Activated CD8-positive, alpha-beta memory T cell treated with anti-CD3 and anti-CD28 coated beads for 1 hour (primary cell): ENCODE data around the gene RNU1-3.
"Not testable (repeated sequence)": the region's sequence is repeated elsewhere in the genome, so short reads cannot be mapped to it uniquely, and the experiment has no call there.

Source experiments
- DNase-seq, 2 donors: peaks; one replicate each; pipeline ENCODE4 v3.0.0-alpha.2; 2020; ENCODE audit warnings: low read depth in 1 of 2; ENCODE audit errors: extremely low read depth in 1 of 2

Gene RNU1-3

GRCh38 chr1:16639091-16640031 lies 27.4 kb downstream of the RNU1-3 start:
- DNase-seq, result not testable (repeated sequence)

DNA sequence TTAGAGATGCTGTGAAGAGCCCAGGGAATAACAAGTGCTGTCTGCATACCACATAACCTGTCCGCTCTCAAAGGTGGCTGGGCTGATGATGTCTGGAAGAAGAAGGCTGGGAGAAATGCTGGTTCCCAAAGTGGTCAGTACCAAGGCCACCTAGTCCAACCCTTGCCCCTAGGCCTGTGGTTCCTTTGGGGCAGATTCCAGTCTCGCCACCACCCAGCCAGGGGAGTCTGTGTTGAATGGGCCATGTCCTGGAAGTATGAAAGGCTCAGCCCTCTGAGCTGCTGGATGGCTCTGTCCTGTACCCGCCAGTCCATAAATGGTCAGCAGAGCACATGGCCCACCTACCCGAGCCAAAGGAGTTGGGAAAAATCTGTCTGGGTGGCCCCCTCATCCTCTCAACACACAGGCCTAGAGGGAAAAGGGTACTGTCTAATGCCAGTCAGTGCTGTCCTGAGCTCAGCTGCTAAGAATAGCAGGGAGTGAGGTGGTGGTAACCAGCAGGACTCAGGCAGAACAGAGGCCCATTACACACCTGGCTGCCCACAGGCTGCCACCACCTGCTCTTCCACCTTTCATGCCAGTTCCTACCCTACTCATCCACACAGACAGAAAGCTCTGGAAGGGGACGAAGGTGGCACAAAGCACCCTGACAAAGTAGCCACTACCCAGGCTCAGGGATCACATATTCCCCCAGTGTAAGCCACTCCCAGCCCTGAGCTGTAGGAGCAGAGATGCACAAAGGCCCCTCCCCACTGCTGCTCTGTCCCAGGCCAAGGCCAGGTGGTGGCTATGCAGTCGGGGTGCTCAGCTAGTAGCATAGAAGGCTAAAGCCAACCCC lies 28.6 kb downstream of the RNU1-3 start:
- not testable (repeated sequence) for DNase-seq

GRCh38 chr1:16636551-16637195 lies 30.1 kb downstream of the RNU1-3 start:
- DNase-seq, result not testable (repeated sequence)

DNA sequence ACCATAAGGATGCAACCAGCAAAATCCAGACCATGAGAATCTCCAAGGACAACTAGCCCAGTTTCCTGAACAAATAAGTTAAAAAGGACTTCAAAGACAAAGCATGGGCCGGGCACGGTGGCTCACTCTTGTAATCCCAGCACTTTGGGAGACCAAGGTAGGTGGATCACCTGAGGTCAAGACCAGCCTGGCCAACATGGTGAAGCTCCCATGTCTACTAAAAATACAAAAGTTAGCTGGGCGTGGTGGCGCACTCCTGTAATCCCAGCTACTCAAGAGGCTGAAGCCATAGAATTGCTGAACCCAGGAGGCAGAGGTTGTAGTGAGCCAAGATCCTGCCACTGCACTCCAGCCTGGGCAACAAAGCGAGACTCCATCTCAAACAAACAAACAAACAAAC lies 30.8 kb downstream of the RNU1-3 start:
- not testable (repeated sequence) for DNase-seq

- DNase-seq, result not testable (repeated sequence)
Measured at GRCh38 chr1:16633540-16634282, 33.0 kb downstream of the RNU1-3 start.

DNA sequence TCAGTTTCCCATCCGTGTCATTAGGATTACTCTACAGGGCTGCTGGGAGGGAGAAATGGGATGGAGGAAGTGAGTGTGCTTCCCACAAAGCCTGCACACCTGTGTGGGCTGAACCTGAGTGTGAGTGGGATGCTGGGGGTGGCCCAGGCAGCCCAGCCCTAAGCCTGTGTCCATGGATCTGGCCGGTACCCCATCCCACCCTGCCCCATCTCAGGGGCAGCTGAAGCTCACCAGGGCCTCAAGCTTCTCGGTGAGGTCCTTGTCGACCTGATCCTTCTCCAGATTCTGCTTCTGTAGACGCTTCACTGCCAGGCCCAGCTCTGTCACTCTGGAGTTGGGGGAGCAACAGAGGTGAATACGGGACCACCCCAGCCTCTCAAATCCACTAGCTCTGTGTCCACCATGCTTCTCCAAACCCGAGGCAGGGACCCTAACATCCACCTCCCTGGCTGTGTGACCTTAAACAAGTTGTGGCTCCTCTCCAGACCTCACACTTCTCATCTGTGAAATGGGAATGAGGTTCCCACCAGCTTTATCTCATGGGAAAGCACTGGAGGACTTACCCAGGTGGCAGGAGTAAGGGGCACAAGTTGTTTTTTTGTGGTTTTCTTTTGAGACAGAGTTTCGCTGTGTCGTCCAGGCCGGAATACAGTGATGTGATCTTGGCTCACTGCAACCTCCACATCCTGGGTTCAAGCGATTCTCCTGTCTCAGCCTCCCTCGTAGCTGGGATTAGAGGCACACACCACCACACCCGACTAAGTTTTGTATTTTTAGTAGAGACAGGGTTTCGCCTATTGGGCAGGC lies 34.5 kb downstream of the RNU1-3 start:
- DNase-seq, result not testable (repeated sequence)

- no peak for DNase-seq
Measured at GRCh38 chr1:16631248-16632043, 35.3 kb downstream of the RNU1-3 start.

- DNase-seq, result no peak
Measured at GRCh38 chr1:16630661-16631247, 36.0 kb downstream of the RNU1-3 start.

DNA sequence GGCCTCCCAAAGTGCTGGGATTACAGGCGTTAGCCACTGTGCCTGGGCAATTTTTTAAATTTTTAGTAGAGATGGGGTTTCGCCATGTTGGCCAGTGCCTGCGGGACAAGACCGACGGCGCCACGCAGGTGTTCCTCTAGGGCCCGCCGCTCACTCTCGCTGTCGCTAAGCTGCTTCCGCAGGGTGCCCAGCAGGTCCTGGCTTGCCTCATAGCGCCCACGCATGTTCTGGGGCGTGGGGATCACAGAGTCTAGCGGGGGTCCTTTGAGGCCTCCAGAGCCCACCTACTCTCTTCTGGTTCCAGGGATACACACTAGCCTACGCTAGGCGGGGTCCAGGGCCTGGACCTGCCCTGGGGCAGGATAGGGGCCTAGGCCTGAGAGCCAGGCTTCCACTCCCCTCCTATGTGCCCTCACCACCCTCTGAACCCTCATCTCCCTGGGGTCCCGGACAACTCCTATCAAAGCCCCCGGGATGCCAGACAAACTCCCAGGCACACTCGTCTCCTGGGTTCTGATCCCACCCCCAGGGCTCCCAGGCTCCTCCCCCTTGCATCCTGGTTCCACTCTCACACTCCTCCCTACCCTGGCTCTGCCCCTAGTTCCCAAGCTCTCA lies 36.7 kb downstream of the RNU1-3 start:
- not testable (repeated sequence) for DNase-seq

DNA sequence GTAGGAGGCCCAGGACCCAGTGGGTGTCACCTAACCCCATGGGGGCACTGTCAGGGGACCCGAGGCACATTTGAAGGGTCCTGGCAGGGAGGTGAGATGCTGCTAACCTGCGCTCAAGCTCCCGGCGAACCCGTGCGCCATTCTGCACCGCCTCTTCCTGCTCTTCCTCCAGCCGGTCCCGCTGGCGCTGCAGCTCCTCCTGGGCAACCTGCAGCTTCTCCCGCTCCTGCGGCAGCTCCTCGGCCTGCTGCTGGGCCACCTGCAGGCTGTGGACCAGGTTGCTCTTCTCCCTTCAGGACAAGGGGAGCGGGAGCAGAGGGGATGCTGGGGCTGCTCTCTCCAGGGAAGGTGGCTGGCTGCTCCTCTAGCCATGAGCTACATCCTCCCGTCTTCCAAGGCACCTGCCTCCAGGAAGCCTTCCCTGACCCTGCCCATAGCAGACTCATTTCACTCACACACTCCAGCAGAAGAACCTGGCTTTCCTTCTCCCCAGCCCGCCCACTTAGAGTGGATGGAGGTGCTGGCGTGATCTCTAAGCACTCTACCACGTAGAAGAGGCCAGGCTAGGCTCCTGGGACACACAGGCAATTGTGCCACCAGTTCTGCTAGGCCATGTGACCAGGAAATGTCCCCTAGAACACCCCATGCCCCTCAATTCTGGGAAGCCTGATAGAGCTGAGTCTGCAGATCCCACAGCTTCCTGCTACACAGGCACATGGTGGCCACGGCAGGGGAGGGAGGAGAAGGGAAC lies 38.2 kb downstream of the RNU1-3 start:
- DNase-seq, result no peak

DNA sequence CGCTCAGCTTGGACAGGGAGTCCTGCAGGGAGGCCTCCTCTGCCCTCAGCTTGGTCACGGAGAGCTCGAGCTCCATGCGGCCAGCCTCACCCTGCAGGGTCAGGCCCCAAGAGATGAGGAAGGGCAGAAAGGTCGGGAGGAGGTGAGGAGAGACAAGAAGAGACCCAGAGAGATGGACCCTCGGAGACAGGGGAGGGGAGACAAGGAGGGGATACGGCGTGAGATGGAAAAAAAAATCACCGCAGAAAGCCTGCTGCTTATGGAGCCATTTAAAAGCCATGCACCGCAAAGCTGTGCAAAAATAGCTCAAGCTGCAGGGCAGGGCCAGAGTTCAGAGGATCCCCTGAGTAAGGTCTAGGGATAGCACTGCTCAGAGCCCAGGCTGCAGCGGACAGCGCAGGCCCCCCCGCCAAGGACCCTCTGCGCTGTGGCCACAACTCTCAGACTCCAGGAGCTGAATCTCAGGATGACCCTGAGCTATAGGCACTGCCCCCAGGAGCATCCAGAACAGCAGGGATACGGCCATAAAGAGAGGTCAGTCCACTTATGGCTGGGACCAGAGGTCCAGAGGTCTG lies 40.3 kb downstream of the RNU1-3 start:
- not testable (repeated sequence) for DNase-seq

GRCh38 chr1:16625497-16626408 lies 41.0 kb downstream of the RNU1-3 start:
- no peak for DNase-seq

- DNase-seq, result not testable (repeated sequence)
Measured at GRCh38 chr1:16623812-16624719, 42.7 kb downstream of the RNU1-3 start.

DNA sequence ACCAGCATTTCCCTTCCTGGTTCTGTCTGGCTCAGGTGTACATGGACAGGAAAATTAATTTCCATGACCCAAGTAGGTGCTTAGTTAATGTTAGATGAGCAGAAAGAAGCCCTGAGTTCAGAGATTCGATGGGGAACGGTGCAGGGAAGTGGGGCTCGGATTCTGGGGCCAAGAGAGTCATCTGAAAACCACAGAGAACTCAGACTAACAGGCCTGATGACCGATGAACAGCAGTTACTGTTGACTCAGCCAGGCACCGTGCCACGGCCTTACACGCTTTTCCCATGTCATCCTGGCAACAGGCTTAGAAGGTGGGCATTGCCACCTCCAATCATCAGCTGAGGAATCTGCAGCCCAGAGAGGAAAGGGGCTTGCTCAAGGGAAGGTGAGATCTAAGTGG lies 43.4 kb downstream of the RNU1-3 start:
- DNase-seq, result not testable (repeated sequence)
